ENCODE data around the gene MSMO1.

Gene MSMO1

GRCh38 chr4:165360985-165361670 is 33.7 kb downstream of the MSMO1 start:
- no peak for DNase-seq (ENCODE audit: low read depth)

DNA sequence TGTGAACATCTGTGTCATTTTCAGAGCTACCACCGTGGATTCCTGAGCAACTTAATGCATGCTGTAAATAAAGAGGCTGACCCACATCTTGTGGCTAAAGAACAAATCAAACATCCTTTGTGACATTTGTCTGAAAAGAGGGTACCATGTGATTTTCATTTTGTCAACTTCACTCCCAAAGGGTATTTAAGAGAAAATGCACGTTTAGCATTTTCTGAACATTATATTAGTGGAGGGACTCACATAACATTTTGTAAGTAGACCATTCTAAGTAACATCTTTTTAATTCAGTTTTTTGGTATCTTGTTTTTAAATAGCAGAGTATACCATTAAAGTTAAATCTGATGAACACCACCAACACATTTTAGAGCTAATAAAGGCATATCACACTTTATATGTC is 34.3 kb downstream of the MSMO1 start:
- no peak for DNase-seq (ENCODE audit: low read depth)

- no peak for DNase-seq (ENCODE audit: low read depth)
Observed at GRCh38 chr4:165364452-165365080, 37.1 kb downstream of the MSMO1 start.

DNA sequence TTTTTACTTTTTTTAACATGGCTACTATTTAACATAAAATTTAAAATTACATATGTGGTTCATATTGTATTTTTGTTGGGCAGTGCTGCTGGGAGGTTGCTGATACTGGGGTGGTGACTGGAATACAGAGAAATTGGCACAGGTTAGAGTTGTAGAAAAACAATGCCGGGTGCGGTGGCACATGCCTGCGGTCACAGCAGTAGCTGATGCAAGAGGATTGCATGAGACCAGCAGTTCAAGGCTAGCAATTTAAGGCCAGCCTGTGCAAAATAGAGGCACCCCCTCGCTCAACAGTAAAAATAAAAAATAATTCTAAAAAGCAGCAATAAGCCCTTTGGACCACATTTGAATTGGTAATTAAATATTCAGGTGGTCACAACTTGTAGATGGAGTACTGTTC is 39.6 kb downstream of the MSMO1 start:
- no peak for DNase-seq (ENCODE audit: low read depth)

DNA sequence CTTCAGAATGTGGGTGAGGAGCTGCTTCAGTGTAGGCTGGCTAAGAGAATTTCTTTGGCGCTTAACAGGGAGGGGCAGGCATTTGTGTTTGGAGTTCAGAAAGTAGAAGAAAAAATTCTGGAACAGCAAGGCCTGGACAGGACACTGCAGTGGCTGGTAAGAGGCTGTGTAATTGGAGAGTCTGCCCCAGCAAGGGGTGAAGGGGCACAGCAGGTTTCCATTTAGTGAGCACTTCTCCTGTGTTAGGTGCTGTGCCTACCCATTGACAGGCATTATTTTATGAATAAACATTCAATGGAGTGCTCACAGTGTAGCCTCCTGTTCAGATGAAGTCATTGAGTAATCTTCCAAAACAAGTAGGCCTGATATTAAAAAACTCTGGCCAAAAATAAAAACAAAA is 40.6 kb downstream of the MSMO1 start:
- no peak for DNase-seq (ENCODE audit: low read depth)

DNA sequence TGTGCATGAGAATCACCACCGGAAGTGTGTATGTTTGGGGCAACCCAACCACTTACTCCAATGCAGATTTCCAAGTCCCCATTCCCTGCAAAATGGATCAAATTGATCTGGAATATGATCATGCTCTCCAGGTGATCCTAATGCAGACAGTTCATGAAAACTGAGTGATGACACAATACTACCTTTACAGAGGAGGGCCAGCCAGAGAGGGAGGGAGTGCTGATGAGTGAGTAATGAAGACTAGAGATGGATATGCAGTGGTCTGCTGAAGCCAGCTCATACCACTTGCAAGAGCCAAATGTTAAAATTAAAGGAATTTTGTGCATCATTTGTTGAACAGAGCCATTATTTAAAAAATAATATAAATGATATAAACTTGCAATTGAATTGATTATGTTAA is 41.1 kb downstream of the MSMO1 start:
- DNase-seq (ENCODE audit: low read depth), result no peak

GRCh38 chr4:165369522-165369921 is 42.1 kb downstream of the MSMO1 start:
- no peak for DNase-seq (ENCODE audit: low read depth)

DNA sequence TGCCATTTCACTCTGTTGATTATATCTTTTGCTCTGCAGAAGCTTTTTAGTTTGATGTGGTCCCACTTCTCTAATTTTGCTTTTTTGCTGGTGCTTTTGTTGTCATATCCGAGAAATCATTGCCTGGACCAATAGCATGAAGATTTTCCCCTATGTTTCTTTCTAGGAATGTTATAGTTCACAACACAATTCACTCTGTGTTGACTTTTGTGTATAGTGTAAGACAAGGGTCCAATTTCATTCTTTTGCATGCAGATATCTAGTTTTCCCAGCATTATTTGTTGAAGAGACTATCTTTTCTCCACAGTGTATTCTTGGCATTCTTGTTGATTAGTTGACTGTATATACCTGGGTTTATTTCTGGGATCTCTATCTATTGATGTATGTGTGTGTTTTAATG is 43.1 kb downstream of the MSMO1 start:
- DNase-seq (ENCODE audit: low read depth), result no peak

DNA sequence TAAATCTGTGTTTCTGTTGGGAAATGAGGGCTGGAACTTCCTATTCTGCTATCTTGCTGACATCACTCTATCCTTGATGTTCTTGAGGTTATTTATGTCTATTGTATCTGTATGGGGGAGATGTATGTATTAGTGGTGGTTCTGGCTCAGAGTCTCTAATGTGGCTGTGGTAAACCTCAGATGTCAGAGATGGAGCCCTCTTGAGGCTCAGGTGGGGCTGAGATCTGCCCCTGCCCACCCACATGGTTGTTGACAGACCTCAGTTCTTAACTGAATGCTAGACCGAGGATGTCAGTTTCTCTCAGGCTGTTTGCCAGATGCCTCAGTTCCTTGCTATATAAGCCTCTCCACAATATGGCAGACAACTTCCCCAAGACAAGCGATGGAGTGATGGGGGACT is 48.0 kb downstream of the MSMO1 start:
- DNase-seq (ENCODE audit: low read depth), result no peak

GRCh38 chr4:165378398-165378744 is 50.9 kb downstream of the MSMO1 start:
- DNase-seq (ENCODE audit: low read depth), result no peak

DNA sequence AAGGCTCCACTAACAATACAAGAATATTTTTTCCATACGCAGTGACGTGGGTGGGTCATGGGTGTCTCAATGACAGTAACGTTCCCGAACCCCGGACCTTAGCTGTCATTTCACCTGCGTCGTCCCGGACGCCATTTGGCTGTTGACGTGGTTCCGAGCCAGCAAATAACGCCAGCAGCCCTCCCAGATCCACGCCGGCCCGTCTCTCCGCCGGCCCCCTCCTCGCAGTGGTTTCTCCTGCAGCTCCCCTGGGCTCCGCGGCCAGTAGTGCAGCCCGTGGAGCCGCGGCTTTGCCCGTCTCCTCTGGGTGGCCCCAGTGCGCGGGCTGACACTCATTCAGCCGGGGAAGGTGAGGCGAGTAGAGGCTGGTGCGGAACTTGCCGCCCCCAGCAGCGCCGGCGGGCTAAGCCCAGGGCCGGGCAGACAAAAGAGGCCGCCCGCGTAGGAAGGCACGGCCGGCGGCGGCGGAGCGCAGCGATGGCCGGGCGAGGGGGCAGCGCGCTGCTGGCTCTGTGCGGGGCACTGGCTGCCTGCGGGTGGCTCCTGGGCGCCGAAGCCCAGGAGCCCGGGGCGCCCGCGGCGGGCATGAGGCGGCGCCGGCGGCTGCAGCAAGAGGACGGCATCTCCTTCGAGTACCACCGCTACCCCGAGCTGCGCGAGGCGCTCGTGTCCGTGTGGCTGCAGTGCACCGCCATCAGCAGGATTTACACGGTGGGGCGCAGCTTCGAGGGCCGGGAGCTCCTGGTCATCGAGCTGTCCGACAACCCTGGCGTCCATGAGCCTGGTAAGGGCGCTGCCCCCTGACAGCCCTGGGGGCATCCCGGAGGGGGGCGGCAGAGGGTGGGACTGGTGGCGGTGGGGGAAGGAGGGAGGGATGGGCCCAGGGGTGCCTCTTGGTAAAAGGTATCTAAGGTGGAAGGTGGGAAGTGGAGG is 51.5 kb downstream of the MSMO1 start, which contains the start of gene CPE:
CPE (plus strand) TSS at position 264 of the 933 bp plus-strand sequence; CDS start at position 478, 214 bp downstream.
- DNase-seq (ENCODE audit: low read depth), result peak; percentile 33

- DNase-seq (ENCODE audit: low read depth), result no peak
Observed at GRCh38 chr4:165379678-165380064, 52.2 kb downstream of the MSMO1 start.

DNA sequence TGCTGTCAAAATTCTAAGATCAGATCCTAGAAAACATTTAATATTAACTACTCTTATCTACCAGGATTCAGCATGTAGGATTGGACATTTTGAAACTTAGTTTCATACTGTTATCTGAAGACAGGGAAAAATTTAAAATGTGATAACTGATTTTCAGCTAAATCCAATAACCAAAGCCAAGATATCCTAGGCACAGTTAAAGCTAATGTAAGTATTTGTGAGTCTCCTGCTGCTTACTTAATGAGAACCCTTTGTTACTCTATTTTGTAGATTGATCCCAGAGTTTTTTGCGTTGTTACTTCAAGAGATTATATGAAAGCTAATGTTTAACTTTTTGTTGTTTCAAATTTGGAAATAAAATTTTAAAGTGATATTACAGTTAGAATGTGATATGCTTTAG is 53.3 kb downstream of the MSMO1 start:
- DNase-seq (ENCODE audit: low read depth), result no peak

- no peak for DNase-seq (ENCODE audit: low read depth)
Observed at GRCh38 chr4:165381821-165382373, 54.4 kb downstream of the MSMO1 start.

GRCh38 chr4:165382640-165383039 is 55.2 kb downstream of the MSMO1 start:
- DNase-seq (ENCODE audit: low read depth), result no peak

- no peak for DNase-seq (ENCODE audit: low read depth)
Observed at GRCh38 chr4:165383591-165384073, 56.2 kb downstream of the MSMO1 start.

DNA sequence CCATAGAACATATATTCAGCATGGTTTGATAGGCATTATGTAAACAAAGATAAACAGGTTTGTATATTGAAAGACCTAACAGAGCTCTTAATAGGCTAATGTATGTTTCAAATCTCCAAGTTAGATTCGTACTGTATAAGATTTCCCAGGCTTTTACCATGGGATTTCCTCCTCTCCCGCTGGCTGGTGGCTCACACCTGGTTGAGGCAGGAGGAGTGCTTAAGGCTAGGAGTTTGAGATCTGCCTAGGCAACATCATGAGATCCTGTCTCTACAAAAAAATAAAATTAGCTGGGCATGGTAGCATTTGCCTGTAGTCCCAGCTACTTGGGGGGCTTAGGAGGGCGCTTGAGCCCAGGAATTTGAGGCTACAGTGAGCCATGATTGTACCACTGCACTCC is 56.7 kb downstream of the MSMO1 start:
- no peak for DNase-seq (ENCODE audit: low read depth)

DNA sequence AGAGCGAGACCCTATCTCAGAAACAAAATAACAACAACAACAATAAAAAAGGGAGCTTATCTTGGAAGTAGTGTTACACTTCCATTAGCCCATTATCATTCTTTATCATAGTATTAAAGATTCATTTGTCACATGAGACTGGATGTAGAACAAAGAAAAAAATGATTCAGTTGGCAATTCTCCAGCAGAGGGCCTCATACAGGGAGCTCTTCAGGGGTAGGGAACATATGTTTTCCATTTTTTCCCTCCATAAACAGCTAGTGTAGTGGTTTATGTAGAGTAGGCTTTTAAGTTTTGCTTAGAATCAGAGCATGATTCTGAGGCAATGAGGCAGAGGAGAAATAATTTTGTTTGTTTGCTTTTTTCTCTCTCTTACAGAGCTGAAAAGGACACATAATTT is 57.1 kb downstream of the MSMO1 start:
- no peak for DNase-seq (ENCODE audit: low read depth)

DNA sequence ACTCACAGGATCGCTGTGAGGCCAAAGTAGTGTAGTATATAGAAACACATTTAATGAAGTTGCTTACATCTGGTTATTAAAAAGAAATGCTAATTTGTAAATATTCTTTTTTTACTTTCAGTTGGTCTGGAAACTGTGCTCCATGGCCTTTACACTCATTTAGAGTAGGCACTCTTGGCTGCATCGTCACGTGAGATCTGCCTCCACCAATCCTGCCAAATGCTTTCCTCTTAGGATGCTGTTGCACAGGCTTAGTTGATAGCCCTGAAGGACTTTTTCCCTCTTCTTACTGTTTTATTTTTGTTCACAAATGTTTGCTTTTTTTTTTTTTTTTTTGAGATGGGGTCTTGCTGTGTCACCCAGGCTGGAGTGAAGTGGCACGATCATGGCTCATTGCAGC is 57.7 kb downstream of the MSMO1 start:
- no peak for DNase-seq (ENCODE audit: low read depth)

DNA sequence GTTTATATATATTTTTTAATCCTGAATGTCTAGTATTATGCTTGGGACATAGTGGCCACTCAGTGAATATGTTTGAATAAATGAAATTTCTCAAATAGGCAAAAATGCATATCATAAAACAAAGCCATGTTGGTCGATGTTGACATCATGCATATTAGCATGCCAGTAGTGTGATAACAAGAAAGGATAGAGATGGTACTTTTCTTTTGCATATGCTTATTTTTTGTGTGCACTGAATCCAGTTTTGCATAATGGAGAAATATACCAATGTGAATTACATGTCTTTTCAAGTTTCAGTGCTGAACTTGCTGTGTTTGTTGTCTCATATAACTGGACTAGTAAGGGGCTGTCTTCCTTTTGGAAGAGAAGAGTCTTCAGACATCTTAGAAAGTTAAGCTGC is 58.9 kb downstream of the MSMO1 start:
- no peak for DNase-seq (ENCODE audit: low read depth)

- DNase-seq (ENCODE audit: low read depth), result no peak
Observed at GRCh38 chr4:165388756-165389155, 61.3 kb downstream of the MSMO1 start.

Data from stimulated activated CD8-positive, alpha-beta memory T cell treated with anti-CD3 and anti-CD28 coated beads, Interleukin-4, amount 100 ng/mL, for 24 hours (primary cell).